AG09319 (cell line): Measurements from ENCODE around the gene VPS4B.

Experiments used
- DNase-seq: peaks from one replicate; pipeline ENCODE4 v3.0.0-alpha.2; 2010; ENCODE audit warnings: low read depth; ENCODE audit errors: extremely low read depth
- TF ChIP-seq, protein P1 (sequence below): IDR thresholded peaks from 2 replicates; pipeline ENCODE4 v1.5.1; 2011; ENCODE audit warnings: low read depth, mild to moderate bottlenecking, inconsistent platforms, low read length, moderate library complexity

VPS4B gene

DNA sequence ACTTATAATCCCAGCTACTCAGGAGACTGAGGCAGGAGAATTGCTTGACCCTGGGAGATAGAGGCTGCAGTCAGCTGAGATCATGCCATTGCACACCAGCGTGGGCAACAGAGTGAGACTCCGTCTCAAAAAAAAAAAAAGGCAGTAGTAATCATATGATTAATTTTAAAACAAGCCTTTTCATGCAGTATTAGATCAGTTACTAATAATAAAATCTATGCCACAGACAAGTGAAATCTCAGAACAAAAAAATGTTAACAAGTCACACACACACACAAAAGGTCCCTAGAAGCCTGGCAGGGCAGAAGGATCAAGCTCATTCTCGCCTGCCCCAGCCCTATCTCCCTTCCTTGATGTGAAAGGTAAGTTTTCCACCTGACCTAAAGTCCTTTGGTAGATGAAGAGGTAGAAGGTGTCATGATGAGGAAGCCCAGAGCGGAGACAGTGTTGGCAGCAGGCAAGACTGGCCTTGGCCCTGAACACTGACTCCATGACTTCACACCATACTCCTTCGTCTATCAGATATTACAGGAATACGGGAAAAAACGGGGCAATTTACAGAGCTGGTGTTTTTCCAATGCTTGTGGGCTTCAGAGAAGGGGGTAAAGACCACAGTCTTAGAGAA is 65.9 kb downstream of the VPS4B start:
- TF ChIP-seq, protein P1, sequence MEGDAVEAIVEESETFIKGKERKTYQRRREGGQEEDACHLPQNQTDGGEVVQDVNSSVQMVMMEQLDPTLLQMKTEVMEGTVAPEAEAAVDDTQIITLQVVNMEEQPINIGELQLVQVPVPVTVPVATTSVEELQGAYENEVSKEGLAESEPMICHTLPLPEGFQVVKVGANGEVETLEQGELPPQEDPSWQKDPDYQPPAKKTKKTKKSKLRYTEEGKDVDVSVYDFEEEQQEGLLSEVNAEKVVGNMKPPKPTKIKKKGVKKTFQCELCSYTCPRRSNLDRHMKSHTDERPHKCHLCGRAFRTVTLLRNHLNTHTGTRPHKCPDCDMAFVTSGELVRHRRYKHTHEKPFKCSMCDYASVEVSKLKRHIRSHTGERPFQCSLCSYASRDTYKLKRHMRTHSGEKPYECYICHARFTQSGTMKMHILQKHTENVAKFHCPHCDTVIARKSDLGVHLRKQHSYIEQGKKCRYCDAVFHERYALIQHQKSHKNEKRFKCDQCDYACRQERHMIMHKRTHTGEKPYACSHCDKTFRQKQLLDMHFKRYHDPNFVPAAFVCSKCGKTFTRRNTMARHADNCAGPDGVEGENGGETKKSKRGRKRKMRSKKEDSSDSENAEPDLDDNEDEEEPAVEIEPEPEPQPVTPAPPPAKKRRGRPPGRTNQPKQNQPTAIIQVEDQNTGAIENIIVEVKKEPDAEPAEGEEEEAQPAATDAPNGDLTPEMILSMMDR = no peak
- no peak for DNase-seq

DNA sequence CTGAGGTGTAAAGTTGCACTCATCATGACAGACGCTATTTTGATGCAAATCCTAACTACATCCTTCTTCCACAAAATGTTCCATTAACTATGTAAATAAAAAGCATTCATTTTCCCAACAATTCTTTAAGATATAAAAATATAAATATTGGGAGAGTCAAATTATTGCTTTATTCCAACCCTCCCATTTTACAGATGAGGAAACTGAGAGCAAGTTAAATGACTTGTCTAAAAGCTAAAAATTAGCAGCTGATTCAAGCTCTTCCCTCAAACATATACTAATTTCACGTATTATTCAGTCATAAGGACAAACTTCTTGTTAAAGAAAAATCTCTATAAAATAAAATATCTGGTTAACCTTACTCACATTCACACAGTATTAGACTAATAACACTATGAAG is 72.0 kb downstream of the VPS4B start:
- TF ChIP-seq, protein P1 = no peak
- no peak for DNase-seq

DNA sequence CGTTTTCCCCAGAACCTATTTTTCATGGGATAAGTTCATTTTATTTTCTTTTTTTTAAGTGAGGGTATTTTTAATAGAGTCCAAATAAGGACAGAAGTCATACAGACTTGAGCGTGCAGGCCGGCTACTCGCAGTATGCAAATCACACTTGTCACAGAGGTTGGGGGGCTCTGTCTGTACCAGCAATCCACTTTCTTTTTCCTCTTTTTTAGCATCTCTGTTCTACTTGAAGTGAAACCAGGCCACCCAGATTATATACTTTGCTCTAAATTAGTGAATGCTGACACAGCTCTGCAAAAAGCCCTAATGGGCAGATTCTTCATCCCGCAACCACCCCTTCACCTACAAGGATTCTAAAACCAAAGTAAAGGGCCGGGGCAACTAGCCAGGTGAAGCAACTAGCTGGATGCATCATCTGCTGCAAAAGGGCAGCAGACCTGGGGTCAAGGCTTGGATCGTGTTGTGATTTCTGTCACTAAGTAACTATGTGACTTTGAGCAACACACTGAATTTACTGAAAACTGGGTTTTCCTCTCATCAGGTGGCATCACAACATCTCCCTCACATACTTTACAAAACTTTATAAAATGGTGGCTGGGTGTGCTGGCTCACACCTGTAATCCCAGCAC is 73.7 kb downstream of the VPS4B start:
- TF ChIP-seq, protein P1 = no peak
- DNase-seq = no peak

DNA sequence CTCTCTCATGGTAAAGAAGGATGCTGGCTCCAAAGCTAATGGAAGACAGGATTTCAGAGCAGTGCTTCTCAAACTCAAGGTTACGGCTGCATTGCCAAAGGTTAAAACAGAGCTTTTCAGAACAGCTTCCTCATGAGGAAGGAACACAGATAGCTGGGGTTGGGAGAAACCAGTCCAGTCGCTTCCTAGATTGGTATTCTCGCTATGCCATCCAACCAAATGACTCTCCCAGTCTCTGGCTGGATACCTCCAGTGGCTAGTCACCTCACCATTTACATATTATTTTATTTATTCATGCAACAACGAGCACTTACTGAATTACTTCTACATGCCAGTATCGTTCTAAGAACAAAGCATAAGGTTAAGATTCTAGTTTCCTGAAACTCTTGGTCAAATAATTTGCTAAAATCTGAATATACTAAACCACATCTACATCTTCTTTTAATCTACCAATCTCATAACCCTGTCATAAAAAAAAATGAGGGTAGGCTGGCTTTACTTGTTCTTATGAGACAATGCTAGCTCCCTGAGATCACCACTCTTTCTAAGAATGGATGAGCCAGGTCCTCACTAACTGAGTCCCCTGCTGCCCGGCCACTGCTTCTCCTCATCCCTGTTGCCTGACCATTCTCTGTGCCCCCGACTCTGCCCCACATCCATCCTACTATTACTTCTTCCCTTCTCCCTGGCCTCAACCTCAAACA is 75.6 kb downstream of the VPS4B start:
- no peak for DNase-seq
- TF ChIP-seq, protein P1 = no peak

DNA sequence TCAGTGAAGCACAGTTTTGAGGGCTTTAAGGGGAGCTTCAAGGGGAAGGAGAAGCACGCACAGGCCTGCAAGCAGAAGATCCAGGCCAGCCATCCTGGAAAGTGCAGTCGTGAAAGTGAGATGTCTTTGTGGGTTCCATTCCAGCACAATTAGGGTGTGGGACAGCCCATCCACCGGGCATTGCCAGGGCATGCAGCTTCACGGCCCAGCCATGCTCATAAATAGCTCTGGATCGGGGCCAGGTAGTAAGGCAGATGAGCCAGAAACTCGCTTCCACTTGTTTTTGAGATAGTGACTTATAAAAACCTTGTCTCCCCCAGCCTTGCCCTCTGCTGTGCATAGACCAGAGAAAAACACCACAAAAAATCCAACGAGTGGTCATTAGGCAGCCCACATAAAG is 76.2 kb downstream of the VPS4B start:
- no peak for DNase-seq
- TF ChIP-seq, protein P1 = no peak

DNA sequence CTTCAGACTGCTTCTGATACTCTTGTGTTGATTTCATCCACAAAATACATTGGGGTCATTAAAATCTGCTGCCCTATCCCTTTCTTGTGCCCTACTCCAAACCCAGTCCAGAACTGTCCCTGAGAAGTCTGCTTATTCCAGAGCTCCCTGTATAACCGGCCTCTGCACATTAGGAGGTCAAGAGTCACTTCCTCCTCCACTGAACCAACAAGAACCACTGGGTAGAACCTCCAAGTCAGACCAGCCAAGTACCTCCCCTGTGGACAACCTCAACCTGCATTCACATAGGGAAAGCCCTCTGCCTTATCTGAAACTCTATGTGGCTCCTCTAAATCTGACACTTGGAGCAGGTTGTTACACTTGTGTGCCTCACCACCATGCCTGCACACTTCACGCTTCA is 77.4 kb downstream of the VPS4B start:
- no peak for DNase-seq
- TF ChIP-seq, protein P1 = no peak

DNA sequence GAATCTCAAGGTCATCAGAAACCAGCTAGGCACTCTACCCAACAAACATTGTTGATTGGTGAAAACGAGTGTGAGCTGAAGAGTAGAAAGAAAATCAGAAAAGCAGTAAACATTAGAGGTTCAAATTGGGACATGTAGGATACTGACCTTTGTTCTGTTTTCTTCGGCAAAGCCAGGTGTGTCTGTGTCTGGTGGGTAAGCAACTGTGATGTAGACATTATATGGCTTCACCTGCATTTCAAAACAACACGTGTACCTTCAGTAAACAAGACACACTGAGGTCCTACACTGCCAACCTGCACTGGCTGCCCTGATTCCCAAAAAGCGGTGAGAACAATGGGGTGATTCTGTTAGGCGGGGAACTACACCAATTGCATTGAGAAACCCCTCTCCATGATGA is 78.0 kb downstream of the VPS4B start:
- no peak for DNase-seq
- TF ChIP-seq, protein P1 = no peak
